Stimulated activated CD8-positive, alpha-beta memory T cell treated with anti-CD3 and anti-CD28 coated beads, Interleukin-2, amount 100 ng/mL, for 1 hour (primary cell): ENCODE measurements around the gene FCHSD2.
"Not testable (repeated sequence)": the region's sequence is repeated elsewhere in the genome, so short reads cannot be mapped to it uniquely, and the experiment has no call there.

ENCODE experiments used
- DNase-seq, 2 donors: peaks; one replicate each; pipeline ENCODE4 v3.0.0-alpha.2; 2020; ENCODE audit warnings: low read depth in 2 of 2

Gene FCHSD2

DNA sequence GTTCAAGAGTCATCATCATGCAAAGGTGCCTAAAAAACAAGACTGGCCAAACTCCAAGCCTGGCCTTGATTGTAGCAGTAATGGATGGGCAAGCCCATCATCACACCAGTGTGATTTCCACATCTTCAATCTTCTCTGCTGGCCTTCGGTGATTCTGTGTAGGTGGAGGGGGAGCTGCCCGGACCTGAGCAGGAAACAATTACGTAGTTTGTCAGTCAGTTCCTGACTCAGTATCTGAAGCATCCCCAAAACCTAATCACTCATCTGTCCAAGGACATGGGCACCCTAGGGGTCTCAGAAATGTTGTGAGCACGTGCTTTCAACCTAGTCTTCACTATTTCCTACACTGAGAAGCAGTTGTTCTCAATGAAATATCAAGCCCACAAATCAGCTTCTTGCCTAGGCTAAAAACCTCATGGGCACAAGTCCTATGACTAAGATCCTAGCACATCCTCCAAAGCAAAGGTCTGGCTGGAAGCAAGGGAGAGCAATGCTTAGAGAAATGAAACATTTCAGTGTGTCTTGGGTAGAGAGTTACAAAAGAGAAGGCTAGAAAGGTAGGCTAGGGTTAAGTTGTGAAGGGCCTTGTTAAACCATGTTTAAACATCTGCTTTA is 303.3 kb downstream of the FCHSD2 start:
- no peak for DNase-seq

DNA sequence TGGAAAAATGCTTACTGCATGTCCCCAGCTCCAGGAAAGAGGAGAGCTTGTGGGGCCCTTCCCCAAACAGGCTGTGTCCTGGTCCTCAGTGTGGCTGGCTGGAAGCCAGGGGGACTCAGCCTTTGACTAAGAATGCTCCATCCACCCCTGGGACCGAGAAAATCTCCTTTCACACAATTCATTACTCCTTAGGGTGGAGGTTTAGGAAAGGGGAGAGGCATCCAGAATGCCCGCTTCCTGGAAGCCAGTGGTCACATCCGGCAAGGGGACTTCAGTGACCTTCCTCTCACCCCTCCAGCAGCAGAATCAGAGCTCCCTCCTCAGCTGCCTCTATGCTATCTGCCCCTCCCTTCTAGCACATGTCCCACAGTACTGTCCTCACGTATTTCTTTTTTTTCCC is 306.0 kb downstream of the FCHSD2 start:
- DNase-seq: no peak

DNA sequence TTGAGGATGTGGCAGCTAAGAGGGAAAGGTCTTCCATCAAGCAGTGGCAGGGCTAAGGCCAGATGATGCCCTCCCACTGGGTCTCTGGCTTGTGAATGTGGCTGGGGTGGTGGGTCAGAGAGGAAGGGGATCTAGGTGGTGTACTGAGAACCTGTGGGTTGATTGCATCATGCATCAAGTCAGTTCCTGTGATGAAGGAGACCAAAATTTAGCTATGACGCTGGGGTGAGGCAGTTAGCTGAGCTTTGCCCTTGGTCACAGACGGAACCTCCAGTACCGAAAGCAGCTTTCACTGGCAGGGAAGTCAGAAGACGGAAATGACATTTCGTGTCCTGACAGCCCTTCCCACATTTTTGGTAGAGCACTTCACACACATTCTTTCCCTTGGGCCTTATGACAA is 307.2 kb downstream of the FCHSD2 start:
- DNase-seq: no peak

GRCh38 chr11:72833811-72834493 is 308.2 kb downstream of the FCHSD2 start:
- DNase-seq: no peak

GRCh38 chr11:72833083-72833733 is 308.9 kb downstream of the FCHSD2 start:
- no peak for DNase-seq

- no peak for DNase-seq
These were observed 309.6 kb downstream of the FCHSD2 start for GRCh38 chr11:72832301-72833082.

DNA sequence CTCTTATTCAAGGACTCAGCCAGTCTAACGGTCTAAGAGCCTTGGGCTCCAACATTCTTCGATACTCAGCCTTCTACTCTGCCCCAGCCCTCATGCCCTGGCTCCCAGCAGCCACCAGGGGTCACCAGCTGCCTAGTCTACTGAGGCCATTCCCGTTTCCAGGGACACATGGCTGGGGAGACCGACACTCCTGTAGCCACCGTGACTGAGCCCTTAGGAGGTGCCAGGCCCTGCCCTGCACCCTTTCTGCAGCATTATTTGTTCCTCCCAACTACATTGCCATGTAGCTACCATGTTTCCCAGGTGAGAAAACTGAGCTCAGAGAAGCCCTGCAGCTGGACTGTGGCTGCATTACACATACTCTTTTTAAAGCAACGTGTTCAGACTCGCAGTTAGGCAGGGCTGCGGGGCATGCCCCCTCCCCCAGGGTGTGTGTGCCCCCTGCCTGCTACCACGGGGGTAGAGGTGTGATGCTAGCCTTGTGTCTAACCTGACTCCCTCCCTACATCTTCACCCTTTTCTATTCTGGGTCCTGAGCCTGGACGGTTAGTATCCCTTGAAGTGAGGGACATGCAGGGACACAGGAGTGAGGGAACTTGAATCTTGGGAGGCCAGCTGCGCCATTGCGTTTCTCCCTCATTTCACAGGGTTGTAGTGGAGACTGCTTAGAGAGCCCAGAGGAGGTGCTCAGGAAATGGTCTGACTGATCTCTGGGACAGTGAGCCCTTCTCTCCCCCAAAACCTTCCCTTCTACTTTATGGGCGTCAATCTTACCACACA is 310.4 kb downstream of the FCHSD2 start:
- no peak for DNase-seq

DNA sequence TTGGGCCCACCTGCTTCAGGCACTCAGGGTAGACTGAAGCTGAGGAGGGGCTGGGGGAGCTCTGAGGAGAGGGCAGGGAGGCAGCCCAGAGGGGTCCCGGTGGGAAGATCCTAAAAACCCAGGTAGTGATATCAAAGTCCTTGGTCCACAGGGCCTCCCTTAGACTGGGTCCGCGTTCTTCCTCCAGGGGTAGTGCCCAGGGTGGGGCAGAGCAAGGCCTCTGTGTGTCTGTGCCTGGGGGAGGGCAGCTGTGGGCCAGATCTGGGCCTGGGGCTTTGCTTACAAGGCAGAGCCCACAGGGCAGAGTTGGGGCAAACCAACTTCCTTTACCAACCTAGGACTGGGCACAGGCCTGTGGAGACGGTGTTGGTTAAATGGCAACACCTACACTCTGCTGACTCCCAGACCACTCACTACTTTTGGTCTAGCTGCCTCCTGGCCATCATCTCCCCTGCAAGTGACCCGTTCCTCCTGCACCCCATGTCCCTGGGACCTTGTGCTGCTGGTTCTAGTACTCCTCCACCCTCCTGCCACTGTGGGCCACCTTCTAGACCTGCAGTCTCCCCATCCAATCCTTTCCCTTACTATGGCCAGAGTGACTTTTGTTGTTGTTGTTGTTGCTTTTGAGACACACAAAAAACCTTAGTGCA is 312.1 kb downstream of the FCHSD2 start:
- no peak for DNase-seq

DNA sequence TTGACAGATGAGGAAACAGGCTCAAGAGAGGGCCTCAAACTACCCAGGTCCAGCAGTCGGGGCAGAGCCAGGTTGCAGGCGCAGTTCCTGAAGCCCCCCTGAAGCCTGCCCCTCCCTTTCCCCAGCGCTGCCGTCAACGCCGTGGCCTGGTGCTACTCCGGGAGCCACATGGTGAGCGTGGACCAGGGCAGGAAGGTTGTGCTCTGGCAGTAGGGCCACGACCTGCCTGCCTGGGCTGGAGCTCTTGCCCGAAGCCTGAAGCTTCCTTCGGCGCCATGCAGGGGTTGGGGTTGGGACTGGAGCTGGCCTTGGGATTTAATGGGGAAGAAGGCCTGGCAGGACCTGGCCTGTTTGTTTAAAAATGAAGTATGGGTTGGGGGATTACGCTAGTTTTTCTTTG is 312.9 kb downstream of the FCHSD2 start:
- no peak for DNase-seq

DNA sequence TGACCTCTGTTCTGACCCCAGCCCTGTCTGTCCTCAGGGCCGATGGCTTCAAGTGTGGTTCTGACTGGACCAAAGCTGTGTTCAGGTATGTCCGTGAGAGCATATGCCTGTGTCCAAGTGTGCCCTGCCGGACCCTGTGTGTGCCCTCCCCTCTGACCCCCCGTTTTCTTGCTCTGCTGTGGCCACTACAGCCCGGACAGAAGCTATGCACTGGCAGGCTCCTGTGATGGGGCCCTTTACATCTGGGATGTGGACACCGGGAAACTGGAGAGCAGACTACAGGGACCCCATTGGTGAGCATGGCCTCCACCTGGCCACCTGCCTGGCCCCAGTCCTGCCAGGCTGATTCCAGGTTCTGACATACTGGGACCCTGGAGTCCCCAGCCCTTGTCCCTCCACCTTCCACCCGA is 313.4 kb downstream of the FCHSD2 start:
- no peak for DNase-seq

GRCh38 chr11:72828081-72828567 is 314.0 kb downstream of the FCHSD2 start:
- DNase-seq: no peak

DNA sequence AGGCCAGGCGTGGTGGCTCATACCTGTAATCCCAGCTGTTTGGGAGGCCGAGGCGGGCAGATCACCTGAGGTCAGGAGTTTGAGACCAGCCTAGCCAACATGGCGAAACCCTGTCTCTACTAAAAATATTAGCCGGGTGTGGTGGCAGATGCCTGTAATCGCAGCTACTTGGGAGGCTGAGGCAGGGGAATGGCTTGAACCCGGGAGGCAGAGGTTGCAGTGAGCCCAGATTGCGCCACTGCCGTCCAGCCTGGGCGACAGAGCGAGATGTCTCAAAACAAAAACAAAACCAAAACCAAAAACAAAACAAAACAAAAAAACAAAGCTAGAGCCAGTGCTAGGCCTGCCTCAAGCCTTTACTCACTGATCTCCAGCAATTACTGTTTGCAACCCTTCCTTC is 314.5 kb downstream of the FCHSD2 start:
- DNase-seq: not testable (repeated sequence)

GRCh38 chr11:72826942-72827480 is 315.1 kb downstream of the FCHSD2 start:
- no peak for DNase-seq

DNA sequence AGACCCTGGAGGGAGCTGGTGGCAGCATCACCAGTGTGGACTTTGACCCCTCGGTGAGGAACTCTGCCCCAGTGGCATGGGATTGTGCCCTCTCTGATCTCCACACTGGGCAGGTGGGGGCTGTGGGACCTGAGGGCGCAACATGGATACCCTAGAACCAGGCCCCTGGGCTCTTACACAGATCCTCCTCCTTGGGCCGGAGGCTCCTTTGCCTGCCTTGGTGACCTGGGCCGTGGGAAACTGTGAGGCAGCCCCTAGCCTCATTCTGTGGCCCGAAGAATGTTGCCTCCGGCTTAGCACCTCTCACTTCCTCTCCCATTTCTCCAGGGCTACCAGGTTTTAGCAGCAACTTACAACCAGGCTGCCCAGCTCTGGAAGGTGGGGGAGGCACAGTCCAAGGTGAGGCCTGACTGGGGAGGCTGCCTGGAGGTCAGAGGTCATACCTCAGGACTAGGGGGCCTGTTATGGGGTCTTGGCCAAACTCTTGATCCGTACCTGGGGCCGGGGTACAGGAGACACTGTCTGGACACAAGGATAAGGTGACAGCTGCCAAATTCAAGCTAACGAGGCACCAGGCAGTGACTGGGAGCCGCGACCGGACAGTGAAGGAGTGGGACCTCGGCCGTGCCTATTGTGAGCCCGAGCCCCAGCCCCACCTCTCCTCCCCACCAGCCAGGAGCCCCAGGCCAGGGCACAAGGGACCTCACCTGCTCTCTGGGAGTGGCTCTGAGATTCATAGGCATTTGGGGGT is 315.8 kb downstream of the FCHSD2 start:
- no peak for DNase-seq

DNA sequence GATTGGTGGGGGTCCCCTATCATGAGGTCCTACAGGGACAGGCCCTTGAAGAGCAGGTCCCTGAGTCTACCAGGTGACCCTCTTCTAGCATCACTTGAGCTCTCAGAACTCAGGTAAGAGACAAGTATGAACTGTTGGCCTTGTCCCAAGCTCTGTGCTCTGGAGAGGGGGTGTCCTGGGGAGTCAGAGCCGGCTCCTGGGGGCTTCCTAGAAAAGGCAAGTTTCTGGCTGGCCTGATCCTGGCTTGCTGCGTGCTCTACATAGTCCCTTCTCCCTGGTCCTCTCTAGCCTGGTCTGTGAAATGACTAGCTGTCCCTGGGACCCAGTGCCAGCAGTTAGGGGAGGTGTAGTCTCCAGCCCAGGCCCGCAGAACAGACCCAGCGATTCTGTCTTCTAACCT is 316.5 kb downstream of the FCHSD2 start:
- DNase-seq: no peak

DNA sequence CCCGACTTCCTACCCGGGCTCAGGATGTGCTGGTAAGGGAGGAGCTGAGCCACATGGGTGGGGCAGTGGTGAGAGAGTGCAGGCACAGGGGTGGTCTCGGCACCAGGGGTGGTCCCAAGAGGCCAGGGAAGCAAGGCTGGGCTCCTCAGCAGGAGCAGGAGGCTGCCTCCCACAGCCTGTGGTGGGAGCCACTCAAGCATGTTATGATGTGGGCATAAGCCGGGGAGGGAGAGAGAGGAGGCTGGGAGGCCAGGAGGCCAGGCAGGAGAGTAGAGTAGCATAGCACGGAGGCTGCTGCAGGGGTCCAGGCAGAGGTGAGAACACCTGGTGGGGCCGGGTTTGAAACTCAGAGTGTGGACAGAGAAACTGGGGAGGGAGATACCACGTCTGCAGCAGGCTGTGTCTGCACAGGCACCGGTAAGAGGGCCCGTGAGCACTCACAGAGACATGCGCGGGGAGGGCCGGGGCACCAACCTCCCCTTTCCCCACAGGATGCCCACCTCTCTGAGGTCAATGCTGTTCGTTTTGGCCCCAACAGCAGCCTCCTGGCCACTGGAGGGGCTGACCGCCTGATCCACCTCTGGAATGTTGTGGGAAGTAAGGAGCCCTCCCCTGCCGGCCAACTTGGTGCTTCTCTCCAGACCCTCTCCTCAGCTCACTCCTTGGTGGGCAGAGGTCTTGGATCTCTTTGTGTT is 317.2 kb downstream of the FCHSD2 start:
- no peak for DNase-seq

GRCh38 chr11:72824020-72824419 is 318.1 kb downstream of the FCHSD2 start:
- no peak for DNase-seq

- no peak for DNase-seq
These were observed 318.9 kb downstream of the FCHSD2 start for GRCh38 chr11:72823105-72823804.
